GM19324 (cell line): ENCODE results near the gene SPATA46.

ENCODE experiments used
- ATAC-seq: cut with Tn5 transposase; IDR thresholded peaks from one replicate; pipeline ENCODE4 v1.9.1; 2021; ENCODE audit warnings: mild to moderate bottlenecking, moderate library complexity; ENCODE audit not compliant: unreplicated experiment, low FRiP score

The SPATA46 gene

GRCh38 chr1:162391790-162392563 lies 15.3 kb upstream of the SPATA46 start:
- no peak for ATAC-seq

GRCh38 chr1:162390396-162391185 lies 13.9 kb upstream of the SPATA46 start:
- ATAC-seq, result no peak

- no peak for ATAC-seq
Observed at GRCh38 chr1:162389971-162390370, 13.3 kb upstream of the SPATA46 start.

- no peak for ATAC-seq
Observed at GRCh38 chr1:162389021-162389818, 12.6 kb upstream of the SPATA46 start.

GRCh38 chr1:162388615-162389014 lies 12.0 kb upstream of the SPATA46 start:
- no peak for ATAC-seq

GRCh38 chr1:162388083-162388594 lies 11.5 kb upstream of the SPATA46 start:
- no peak for ATAC-seq

- ATAC-seq, result no peak
Observed at GRCh38 chr1:162387226-162388082, 10.8 kb upstream of the SPATA46 start.

GRCh38 chr1:162386292-162387225 lies 9.9 kb upstream of the SPATA46 start:
- no peak for ATAC-seq

GRCh38 chr1:162385702-162386101 lies 9.0 kb upstream of the SPATA46 start:
- no peak for ATAC-seq

GRCh38 chr1:162385280-162385623 lies 8.6 kb upstream of the SPATA46 start:
- no peak for ATAC-seq

GRCh38 chr1:162384601-162385279 lies 8.1 kb upstream of the SPATA46 start:
- no peak for ATAC-seq

- ATAC-seq, result no peak
Observed at GRCh38 chr1:162384116-162384515, 7.5 kb upstream of the SPATA46 start.

GRCh38 chr1:162383516-162383915 lies 6.9 kb upstream of the SPATA46 start:
- ATAC-seq, result no peak

GRCh38 chr1:162383091-162383490 lies 6.4 kb upstream of the SPATA46 start:
- no peak for ATAC-seq

- no peak for ATAC-seq
Observed at GRCh38 chr1:162381941-162382750, 5.5 kb upstream of the SPATA46 start.

GRCh38 chr1:162381383-162381782 lies 4.7 kb upstream of the SPATA46 start, which contains the start of gene C1orf226:
C1orf226 (plus strand) TSS chr1:162381728; CDS start chr1:162381902, 174 bp downstream.
- no peak for ATAC-seq

GRCh38 chr1:162380061-162380846 lies 3.6 kb upstream of the SPATA46 start:
- ATAC-seq, result no peak
